ENCODE results near the gene TMOD2.

DNA sequence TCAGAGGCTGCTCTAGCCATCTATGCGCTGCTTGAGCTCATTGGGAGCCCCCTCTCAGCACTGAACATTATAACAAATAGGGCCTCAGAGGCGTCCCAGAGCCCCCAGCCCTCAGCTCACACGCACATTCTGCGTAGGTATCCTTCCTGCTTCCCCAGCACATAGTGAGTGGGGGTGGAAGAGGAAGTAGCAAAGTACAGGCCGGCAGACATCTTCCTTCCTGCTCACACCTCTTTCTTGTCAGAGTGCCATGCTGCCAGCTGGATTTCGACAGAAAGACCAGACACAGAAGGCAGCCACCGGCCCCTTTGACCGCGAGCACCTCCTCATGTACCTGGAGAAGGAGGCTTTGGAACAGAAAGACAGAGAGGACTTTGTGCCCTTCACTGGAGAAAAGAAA is 16.6 kb downstream of the TMOD2 start:
- TF ChIP-seq POLR2AphosphoS5 (IDR thresholded peaks at IDR 0.05) (no peak), POLR2A (IDR thresholded peaks at IDR 0.05) (no peak), EP300 (IDR thresholded peaks at IDR 0.05; ENCODE audit: low read depth) (no peak)
- TF ChIP-seq, protein P1, sequence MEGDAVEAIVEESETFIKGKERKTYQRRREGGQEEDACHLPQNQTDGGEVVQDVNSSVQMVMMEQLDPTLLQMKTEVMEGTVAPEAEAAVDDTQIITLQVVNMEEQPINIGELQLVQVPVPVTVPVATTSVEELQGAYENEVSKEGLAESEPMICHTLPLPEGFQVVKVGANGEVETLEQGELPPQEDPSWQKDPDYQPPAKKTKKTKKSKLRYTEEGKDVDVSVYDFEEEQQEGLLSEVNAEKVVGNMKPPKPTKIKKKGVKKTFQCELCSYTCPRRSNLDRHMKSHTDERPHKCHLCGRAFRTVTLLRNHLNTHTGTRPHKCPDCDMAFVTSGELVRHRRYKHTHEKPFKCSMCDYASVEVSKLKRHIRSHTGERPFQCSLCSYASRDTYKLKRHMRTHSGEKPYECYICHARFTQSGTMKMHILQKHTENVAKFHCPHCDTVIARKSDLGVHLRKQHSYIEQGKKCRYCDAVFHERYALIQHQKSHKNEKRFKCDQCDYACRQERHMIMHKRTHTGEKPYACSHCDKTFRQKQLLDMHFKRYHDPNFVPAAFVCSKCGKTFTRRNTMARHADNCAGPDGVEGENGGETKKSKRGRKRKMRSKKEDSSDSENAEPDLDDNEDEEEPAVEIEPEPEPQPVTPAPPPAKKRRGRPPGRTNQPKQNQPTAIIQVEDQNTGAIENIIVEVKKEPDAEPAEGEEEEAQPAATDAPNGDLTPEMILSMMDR (IDR thresholded peaks at IDR 0.05) = no peak

Measured in transverse colon (tissue), 4 donors.